Ishikawa (cell line): ENCODE data around the gene CHST12.

Experiments
- CEBPB ChIP-seq: IDR thresholded peaks from 2 replicates; pipeline ENCODE4 v1.6.1; 2012
- CREB1 ChIP-seq: IDR thresholded peaks from 2 replicates; pipeline ENCODE4 v1.6.1; 2012; ENCODE audit warnings: low read depth
- EGR1 ChIP-seq: IDR thresholded peaks from 2 replicates; pipeline ENCODE4 v1.6.1; 2012
- EP300 ChIP-seq: IDR thresholded peaks from 2 replicates; pipeline ENCODE4 v1.6.1; 2012; ENCODE audit warnings: borderline replicate concordance
- FOXM1 ChIP-seq: IDR thresholded peaks from 2 replicates; pipeline ENCODE4 v1.6.1; 2012; ENCODE audit warnings: low read depth, borderline replicate concordance
- MAX ChIP-seq: IDR thresholded peaks from 2 replicates; pipeline ENCODE4 v1.6.1; 2012
- NFIC ChIP-seq: IDR thresholded peaks from 2 replicates; pipeline ENCODE4 v1.6.1; 2012
- RAD21 ChIP-seq: IDR thresholded peaks from 2 replicates; pipeline ENCODE4 v1.6.1; 2012; ENCODE audit warnings: low read depth
- REST ChIP-seq: IDR thresholded peaks from 2 replicates; pipeline ENCODE4 v1.6.1; 2012; ENCODE audit warnings: low read depth, mild to moderate bottlenecking
- TAF1 ChIP-seq: IDR thresholded peaks from 2 replicates; pipeline ENCODE4 v1.6.1; 2012; ENCODE audit warnings: low read depth, mild to moderate bottlenecking
- TCF12 ChIP-seq: IDR thresholded peaks from 2 replicates; pipeline ENCODE4 v1.6.1; 2012; ENCODE audit warnings: low read depth
- TEAD4 ChIP-seq: IDR thresholded peaks from 2 replicates; pipeline ENCODE4 v1.6.1; 2012
- USF1 ChIP-seq: IDR thresholded peaks from 2 replicates; pipeline ENCODE4 v1.6.1; 2012
- YY1 ChIP-seq: IDR thresholded peaks from 2 replicates; pipeline ENCODE4 v1.6.1; 2012; ENCODE audit warnings: low read depth
- ZBTB7A ChIP-seq: IDR thresholded peaks from 2 replicates; pipeline ENCODE4 v1.6.1; 2012; ENCODE audit warnings: low read depth

Gene CHST12

DNA sequence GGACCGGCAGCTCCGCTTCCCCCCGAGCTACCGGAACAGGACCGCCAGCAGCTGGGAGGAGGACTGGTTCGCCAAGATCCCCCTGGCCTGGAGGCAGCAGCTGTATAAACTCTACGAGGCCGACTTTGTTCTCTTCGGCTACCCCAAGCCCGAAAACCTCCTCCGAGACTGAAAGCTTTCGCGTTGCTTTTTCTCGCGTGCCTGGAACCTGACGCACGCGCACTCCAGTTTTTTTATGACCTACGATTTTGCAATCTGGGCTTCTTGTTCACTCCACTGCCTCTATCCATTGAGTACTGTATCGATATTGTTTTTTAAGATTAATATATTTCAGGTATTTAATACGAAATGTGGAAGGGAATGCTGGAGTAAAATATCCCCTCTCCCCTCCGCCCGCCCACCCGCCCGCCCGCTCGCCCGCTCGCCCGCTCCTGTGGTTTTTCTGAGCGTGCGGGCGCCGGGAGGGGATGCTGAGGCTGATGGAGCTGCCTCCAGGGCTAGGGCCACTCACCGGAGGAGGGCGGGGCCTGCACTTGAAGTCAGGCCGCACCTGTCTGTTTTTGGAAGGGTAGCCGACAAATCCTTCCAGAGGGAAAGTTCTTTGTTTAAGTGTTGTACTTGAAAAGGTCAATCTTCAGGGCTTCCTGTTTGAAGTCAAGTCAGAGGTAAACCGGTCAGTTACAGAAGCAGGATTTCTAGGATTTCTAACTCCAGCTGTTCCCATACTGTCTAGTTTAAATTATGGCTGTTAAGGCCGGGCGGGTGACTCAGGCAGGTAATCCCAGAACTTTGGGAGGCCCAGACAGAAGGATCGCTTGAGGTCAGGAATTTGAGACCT is 30.5 kb downstream of the CHST12 start:
- no peak for TF ChIP-seq TEAD4
- TF ChIP-seq USF1: no peak
- TF ChIP-seq RAD21: no peak
- TF ChIP-seq MAX: no peak
- no peak for TF ChIP-seq REST
- TF ChIP-seq FOXM1: no peak
- TF ChIP-seq CEBPB: no peak
- TF ChIP-seq CREB1: no peak

DNA sequence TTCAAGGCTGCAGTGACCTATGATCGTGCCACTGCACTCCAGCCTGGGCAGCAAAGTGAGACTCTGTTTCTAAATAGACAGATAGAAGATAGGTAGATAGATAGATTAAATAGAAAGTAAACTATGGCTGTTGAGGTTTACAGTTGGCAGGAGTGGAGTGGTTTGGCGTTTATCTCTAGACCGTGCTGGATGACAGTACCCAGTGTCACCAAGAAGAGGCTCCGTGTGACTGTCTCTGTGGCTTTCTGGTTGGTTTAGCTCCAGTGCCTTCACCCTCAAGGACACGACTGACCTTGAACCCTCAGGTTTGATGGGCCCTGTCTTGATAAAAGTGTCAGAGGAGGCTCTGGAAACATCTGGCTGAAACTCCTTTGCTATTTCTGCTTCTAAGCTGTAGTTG is 31.7 kb downstream of the CHST12 start:
- no peak for TF ChIP-seq FOXM1
- no peak for TF ChIP-seq CREB1
- no peak for TF ChIP-seq NFIC
- no peak for TF ChIP-seq EP300
- TF ChIP-seq TAF1: no peak
- no peak for TF ChIP-seq RAD21
- TF ChIP-seq EGR1: no peak
- TF ChIP-seq USF1: no peak
- no peak for TF ChIP-seq TEAD4
- no peak for TF ChIP-seq ZBTB7A
- no peak for TF ChIP-seq CEBPB

DNA sequence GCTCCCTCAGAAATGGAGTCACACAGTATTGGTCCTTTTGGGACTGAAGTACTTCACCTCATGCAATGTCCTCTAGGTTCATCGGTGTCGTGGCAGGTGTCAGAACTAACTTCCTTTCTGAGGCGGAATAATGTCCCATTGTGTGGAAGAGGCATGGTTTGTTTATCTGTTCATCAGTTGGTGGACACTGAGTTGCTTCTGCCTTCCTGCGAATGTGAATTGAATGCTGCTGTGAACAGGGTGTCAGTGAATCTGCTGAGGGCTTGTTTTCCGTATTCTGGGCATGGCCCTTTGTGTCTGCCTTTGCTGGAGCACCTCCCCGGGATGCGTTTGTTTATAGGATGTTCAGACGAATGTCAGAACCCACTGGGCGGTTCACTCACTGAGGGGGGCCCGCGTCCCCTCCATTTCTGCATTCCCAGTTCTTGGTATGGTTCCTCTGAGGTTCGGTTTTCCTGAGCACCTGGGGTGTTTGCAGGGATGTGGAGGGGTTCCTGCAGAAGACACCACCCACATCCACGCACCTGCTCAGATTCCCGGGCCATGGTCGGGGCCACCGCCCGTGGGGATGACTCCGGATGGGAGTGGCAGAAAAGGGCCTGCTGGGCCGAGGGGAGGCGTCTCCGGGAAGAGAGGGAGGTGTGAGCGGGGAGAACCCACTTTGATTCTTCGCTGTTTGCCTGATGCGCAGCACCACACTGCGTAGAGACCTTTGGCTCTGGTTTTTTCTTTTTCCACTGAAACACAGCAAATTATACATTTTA is 33.1 kb downstream of the CHST12 start:
- TF ChIP-seq CREB1: no peak
- no peak for TF ChIP-seq YY1
- no peak for TF ChIP-seq FOXM1
- TF ChIP-seq TAF1: no peak

DNA sequence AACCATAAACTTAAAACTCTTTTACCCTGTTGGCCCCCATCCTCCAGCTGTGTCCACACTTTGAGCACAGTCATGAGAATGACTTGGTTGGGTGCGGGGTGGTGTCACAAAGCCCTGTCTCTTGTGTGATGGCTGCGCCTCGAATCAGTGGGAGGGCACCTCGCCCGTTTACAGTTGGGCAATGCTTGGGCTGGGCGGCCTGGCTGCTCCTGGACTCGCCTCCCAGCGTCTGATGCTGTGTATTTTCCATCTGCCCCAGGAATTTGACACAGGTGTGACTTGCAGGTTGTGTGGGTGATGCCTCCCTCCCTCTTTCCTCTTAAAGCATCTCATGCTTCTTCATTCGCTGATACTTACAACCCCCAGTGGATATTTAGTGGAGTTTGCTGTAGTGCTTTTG is 33.7 kb downstream of the CHST12 start:
- TF ChIP-seq TAF1: no peak
- TF ChIP-seq RAD21: no peak
- TF ChIP-seq TCF12: no peak
- no peak for TF ChIP-seq REST
- no peak for TF ChIP-seq CEBPB
- TF ChIP-seq TEAD4: no peak
- TF ChIP-seq YY1: no peak
- TF ChIP-seq EP300: no peak
- no peak for TF ChIP-seq FOXM1
- TF ChIP-seq USF1: no peak
- TF ChIP-seq EGR1: no peak
- TF ChIP-seq CREB1: no peak
- TF ChIP-seq NFIC: no peak
- no peak for TF ChIP-seq ZBTB7A
- TF ChIP-seq MAX: no peak

DNA sequence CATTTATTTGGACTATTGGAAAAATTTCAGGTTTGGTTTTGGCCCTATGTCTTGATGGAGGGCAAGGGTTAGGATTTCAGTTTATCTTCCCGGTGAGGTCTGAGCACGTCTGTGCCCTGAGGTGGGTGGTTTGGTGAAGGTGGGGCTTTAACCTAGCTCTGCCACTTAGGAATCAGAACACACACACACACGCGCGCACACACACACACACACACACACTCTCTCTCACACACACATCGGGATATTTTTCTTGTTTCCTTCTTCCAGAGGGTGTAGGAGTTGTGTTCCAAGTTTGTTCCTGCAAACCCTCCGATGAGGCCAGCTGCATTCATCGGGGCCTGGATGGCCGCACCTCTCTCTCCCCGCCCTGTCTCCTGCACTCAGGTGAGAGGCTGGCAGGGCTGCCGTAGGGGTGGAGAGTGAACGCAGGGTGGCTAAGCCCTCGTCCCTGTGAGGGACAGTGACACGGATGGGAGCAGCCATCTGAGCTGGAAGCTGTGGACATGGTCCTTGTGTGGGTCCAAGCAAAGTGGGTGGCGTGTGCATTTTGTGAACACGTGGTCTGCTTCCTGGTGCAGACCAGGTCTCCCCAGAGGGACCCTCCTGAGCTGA is 34.2 kb downstream of the CHST12 start:
- TF ChIP-seq TAF1 (no peak), TEAD4 (no peak), EP300 (no peak), ZBTB7A (no peak), TCF12 (no peak), NFIC (no peak), REST (no peak)
